Body of pancreas (tissue), 4 donors: ENCODE data around the gene CCL7. TPM values are rescaled to one million over a fixed set of nuclear protein-coding genes. Genes with fewer than 3 reads are reported as not detected.

Experiments
- ATAC-seq: fragments of 150-250 bp; one replicate; pipeline ENCODE4 v1.9.1; 2016
- DNase-seq, 4 donors: peaks; one replicate each; pipeline ENCODE4 v3.0.0-alpha.2; 2019
- H3K27ac ChIP-seq, 4 donors: fragments of 200-600 bp; sonication (generic); 1 replicate in 3 of 4; 2 replicates in 1 of 4; pipeline versions ENCODE4 v1.5.1 to v1.6.1; 2016 to 2019; ENCODE audit warnings: mild to moderate bottlenecking in 1 of 4, mixed read lengths in 1 of 4, moderate library complexity in 1 of 4
- H3K27me3 ChIP-seq, 2 donors: fragments of 200-600 bp; sonication (generic); one replicate each; pipeline ENCODE4 v1.6.0; 2016; ENCODE audit warnings: mild to moderate bottlenecking in 1 of 2
- H3K36me3 ChIP-seq, 2 donors: fragments of 200-600 bp; sonication (generic); replicated peaks in 1 of 2; 2 replicates each; pipeline ENCODE4 v1.5.1; 2016; ENCODE audit warnings: low read depth in 2 of 2; ENCODE audit not compliant: insufficient read depth in 1 of 2
- H3K4me1 ChIP-seq: fragments of 200-600 bp; sonication (generic); one replicate; pipeline ENCODE4 v1.6.0; 2016
- H3K4me3 ChIP-seq, 2 donors: fragments of 200-600 bp; sonication (generic); 1 replicate in 1 of 2; 2 replicates in 1 of 2; pipeline ENCODE4 v1.5.1; 2016 to 2019
- H3K9me3 ChIP-seq, 3 donors: fragments of 200-600 bp; sonication (generic); 1 replicate in 2 of 3; 2 replicates in 1 of 3; pipeline ENCODE4 v1.5.1; 2016
- CTCF ChIP-seq, 7 experiments: fragments of 450-650 bp in 4 of 7; fragments of 200-600 bp in 3 of 7; sonication (generic) in 3 of 7; IDR thresholded peaks; one replicate each; pipeline ENCODE4 v1.5.1; 2016 to 2019; ENCODE audit warnings: antibody characterized with exemption in 7 of 7
- POLR2A ChIP-seq, 3 donors: fragments of 450-650 bp; IDR thresholded peaks; one replicate each; pipeline ENCODE4 v1.6.1; 2016; ENCODE audit warnings: antibody characterized with exemption in 3 of 3, mild to moderate bottlenecking in 2 of 3
- WGBS, 2 donors: methylation state at CpG; one replicate each; pipeline ENCODE4 v1.1.5; 2017; 5-methylcytosine and 5-hydroxymethylcytosine counted together
- intact Hi-C: fragments of 100-400 bp; cut with DNase I; formaldehyde crosslinking; loops from one replicate; pipeline ENCODE4 v1.15.1; 2023
- total RNA-seq, 2 donors: library from RNA; depleted of rRNA; stranded (reverse); fragments of >200 nt; gene quantifications; one replicate each; pipeline ENCODE4 v1.1.0, GENCODE V29; 2016

Gene CCL7
- total RNA-seq, 2 donors from 2014 or later = not detected

- WGBS, 2 donors = 81% methylated on average over 2 of the region's 2 CpGs
- intact Hi-C loops = no loop called here
- Histone ChIP-seq H3K4me3 (no peak overlapping the region), H3K9me3 (no peaks in the 10 kb centered on the region), H3K36me3 (no peaks in the 10 kb centered on the region), H3K27ac (no peak overlapping the region), H3K4me1 (no peaks in the 10 kb centered on the region), H3K27me3 (no peaks in the 10 kb centered on the region)
- no peak for TF ChIP-seq POLR2A (IDR thresholded peaks at IDR 0.05)
- TF ChIP-seq CTCF (IDR thresholded peaks at IDR 0.05) = no peak
- no peak for ATAC-seq
- no peak for DNase-seq
Observed at GRCh38 chr17:34299027-34299426, 29.0 kb downstream of the CCL7 start.

- DNase-seq (no peak), ATAC-seq (no peak)
- 69 to 82% methylated on average over 3 of the region's 3 CpGs for WGBS, 2 donors
- Histone ChIP-seq H3K27me3 (no peaks in the 10 kb centered on the region), H3K9me3 (no peaks in the 10 kb centered on the region), H3K27ac (no peak overlapping the region), H3K4me1 (no peaks in the 10 kb centered on the region), H3K4me3 (no peak overlapping the region), H3K36me3 (no peaks in the 10 kb centered on the region)
- intact Hi-C loops = loop anchor here (10.0 kb wide), 1 partner anchor 95 kb away; no protein-coding TSS in a partner anchor
- TF ChIP-seq CTCF (IDR thresholded peaks at IDR 0.05) (no peak), POLR2A (IDR thresholded peaks at IDR 0.05) (no peak)
Observed at GRCh38 chr17:34299956-34300577, 30.0 kb downstream of the CCL7 start.

- H3K27me3 ChIP-seq = no peaks in the 10 kb centered on the region
- no peaks in the 10 kb centered on the region for H3K4me1 ChIP-seq
- no peak for ATAC-seq
- no peak overlapping the region for H3K27ac ChIP-seq
- no peaks in the 10 kb centered on the region for H3K9me3 ChIP-seq
- 88 to 97% methylated on average over 3 of the region's 3 CpGs for WGBS, 2 donors
- no peak for DNase-seq
- no peak for TF ChIP-seq POLR2A (IDR thresholded peaks at IDR 0.05)
- TF ChIP-seq CTCF (IDR thresholded peaks at IDR 0.05) = no peak
- intact Hi-C loops = loop anchor here (10.0 kb wide), 1 partner anchor 96 kb away; no protein-coding TSS in a partner anchor
- no peaks in the 10 kb centered on the region for H3K36me3 ChIP-seq
- H3K4me3 ChIP-seq = no peak overlapping the region
Observed at GRCh38 chr17:34300652-34301370, 30.8 kb downstream of the CCL7 start.

- H3K4me1 ChIP-seq = no peaks in the 10 kb centered on the region
- DNase-seq = no peak
- no peaks in the 10 kb centered on the region for H3K27me3 ChIP-seq
- WGBS, 2 donors = 75 to 91% methylated on average over 2 of the region's 2 CpGs
- intact Hi-C loops = loop anchor here (10.0 kb wide), 1 partner anchor 97 kb away; no protein-coding TSS in a partner anchor
- ATAC-seq = no peak
- TF ChIP-seq POLR2A (IDR thresholded peaks at IDR 0.05) (no peak), CTCF (IDR thresholded peaks at IDR 0.05) (no peak)
- H3K36me3 ChIP-seq = no peaks in the 10 kb centered on the region
- no peaks in the 10 kb centered on the region for H3K9me3 ChIP-seq
- H3K4me3 ChIP-seq = no peak overlapping the region
- H3K27ac ChIP-seq = no peak overlapping the region
Observed at GRCh38 chr17:34301986-34302385, 32.0 kb downstream of the CCL7 start.
